Mesothelial cell of epicardium (in vitro differentiated cells): ENCODE measurements around the gene QARS1. TPM values are rescaled to one million over a fixed set of nuclear protein-coding genes. Genes with fewer than 3 reads are reported as not detected.

Experiments used
- DNase-seq, 2 experiments: peaks; one replicate each; pipeline ENCODE4 v3.0.0; 2021; ENCODE audit warnings: low spot score in 2 of 2; ENCODE audit not compliant: unreplicated experiment in 2 of 2
- H3K27ac Mint-ChIP-seq: 2 replicates; pipeline ENCODE4 v1.8.0; 2021; ENCODE audit warnings: mixed read lengths
- H3K27me3 Mint-ChIP-seq: 2 replicates; pipeline ENCODE4 v1.8.0; 2021; ENCODE audit warnings: low read depth, mixed read lengths
- H3K36me3 Mint-ChIP-seq: 2 replicates; pipeline ENCODE4 v1.8.0; 2021; ENCODE audit warnings: mixed read lengths
- H3K4me1 Mint-ChIP-seq: 2 replicates; pipeline ENCODE4 v1.8.0; 2021; ENCODE audit warnings: mixed read lengths
- H3K4me3 Mint-ChIP-seq: 2 replicates; pipeline ENCODE4 v1.8.0; 2021; ENCODE audit warnings: mild to moderate bottlenecking, moderate library complexity, mixed read lengths
- H3K9me3 Mint-ChIP-seq: 2 replicates; pipeline ENCODE4 v1.8.0; 2021; ENCODE audit warnings: mixed read lengths
- CTCF ChIP-seq: fragments of 200-600 bp; sonication (generic); IDR thresholded peaks from one replicate; pipeline ENCODE4 v1.5.0; 2021; ENCODE audit warnings: antibody characterized with exemption; ENCODE audit not compliant: unreplicated experiment
- total RNA-seq: library from RNA; stranded (reverse); gene quantifications from 3 replicates; pipeline ENCODE4 v1.2.1, GENCODE V29; 2021

Gene QARS1
- total RNA-seq, 1 donor from 2014 or later, result 364 TPM

GRCh38 chr3:49131576-49131975 lies 27.0 kb upstream of the QARS1 start:
- Mint-ChIP-seq H3K4me1 (peaks cover 14% of the 10 kb centered on the region), H3K9me3 (no peaks in the 10 kb centered on the region), H3K27me3 (no peaks in the 10 kb centered on the region), H3K27ac (peak overlapping the region; percentile 97), H3K36me3 (peaks cover 18% of the 10 kb centered on the region), H3K4me3 (peak overlapping the region; percentile 92)
- TF ChIP-seq CTCF, result no peak
- DNase-seq, result no peak

GRCh38 chr3:49131040-49131439 lies 26.5 kb upstream of the QARS1 start:
- Mint-ChIP-seq H3K36me3 (peaks cover 19% of the 10 kb centered on the region), H3K27me3 (no peaks in the 10 kb centered on the region), H3K4me3 (peak overlapping the region; percentile 92), H3K4me1 (peaks cover 14% of the 10 kb centered on the region), H3K27ac (no peak overlapping the region), H3K9me3 (no peaks in the 10 kb centered on the region)
- DNase-seq, result no peak
- TF ChIP-seq CTCF, result no peak

- Mint-ChIP-seq H3K27me3 (no peaks in the 10 kb centered on the region), H3K4me1 (no peaks in the 10 kb centered on the region), H3K36me3 (peaks cover 23% of the 10 kb centered on the region), H3K4me3 (no peak overlapping the region), H3K27ac (no peak overlapping the region), H3K9me3 (no peaks in the 10 kb centered on the region)
- no peak for DNase-seq
- TF ChIP-seq CTCF, result no peak
These were observed 20.6 kb upstream of the QARS1 start for GRCh38 chr3:49124991-49125670.

GRCh38 chr3:49124203-49124602 lies 19.6 kb upstream of the QARS1 start:
- Mint-ChIP-seq H3K4me3 (no peak overlapping the region), H3K4me1 (peaks cover 8% of the 10 kb centered on the region), H3K27ac (no peak overlapping the region), H3K36me3 (peaks cover 18% of the 10 kb centered on the region), H3K9me3 (no peaks in the 10 kb centered on the region), H3K27me3 (no peaks in the 10 kb centered on the region)
- no peak for TF ChIP-seq CTCF
- DNase-seq, result no peak

- peaks cover 11% of the 10 kb centered on the region for H3K4me1 Mint-ChIP-seq
- TF ChIP-seq CTCF, result no peak
- no peak overlapping the region for H3K4me3 Mint-ChIP-seq
- H3K27me3 Mint-ChIP-seq, result no peaks in the 10 kb centered on the region
- peaks cover 19% of the 10 kb centered on the region for H3K36me3 Mint-ChIP-seq
- DNase-seq, result no peak
- H3K27ac Mint-ChIP-seq, result no peak overlapping the region
- no peaks in the 10 kb centered on the region for H3K9me3 Mint-ChIP-seq
These were observed 19.1 kb upstream of the QARS1 start for GRCh38 chr3:49123687-49124086.
